ENCODE data around the gene TBXAS1.

Gene TBXAS1

DNA sequence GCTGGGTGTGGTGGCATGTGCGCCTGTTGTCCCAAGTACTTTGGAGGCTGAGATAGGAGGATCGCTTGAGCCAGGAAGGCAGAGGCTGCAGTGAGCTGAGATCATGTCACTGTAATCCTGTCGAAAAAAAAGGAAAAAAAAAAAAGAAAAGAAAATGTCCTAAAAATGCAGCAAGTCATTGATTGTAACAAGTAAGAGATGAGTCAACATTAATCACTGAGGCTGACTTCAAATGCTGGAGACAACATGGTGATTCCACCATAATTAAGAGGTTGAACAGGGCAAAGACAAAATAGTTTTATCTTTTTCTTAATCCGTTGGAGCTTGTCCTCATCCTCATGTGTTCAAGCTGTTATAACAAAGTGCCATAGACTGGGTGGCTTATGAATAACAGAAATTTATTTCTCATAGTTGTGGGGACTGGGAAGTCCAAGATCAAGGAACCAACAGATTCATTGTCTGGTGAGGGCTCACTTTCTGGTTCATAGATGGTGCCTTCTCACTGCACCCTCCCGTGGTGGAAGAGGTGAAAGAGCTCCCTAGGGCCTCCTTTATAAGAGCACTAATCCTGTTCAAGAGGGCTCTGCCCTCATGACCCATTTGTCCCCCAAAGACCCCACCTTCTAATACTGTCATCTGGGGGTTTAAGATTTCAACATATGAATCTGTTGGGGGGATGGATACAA is 60.3 kb downstream of the TBXAS1 start:
- H3K27ac ChIP-seq: no peak overlapping the region
- TF ChIP-seq, protein P1, sequence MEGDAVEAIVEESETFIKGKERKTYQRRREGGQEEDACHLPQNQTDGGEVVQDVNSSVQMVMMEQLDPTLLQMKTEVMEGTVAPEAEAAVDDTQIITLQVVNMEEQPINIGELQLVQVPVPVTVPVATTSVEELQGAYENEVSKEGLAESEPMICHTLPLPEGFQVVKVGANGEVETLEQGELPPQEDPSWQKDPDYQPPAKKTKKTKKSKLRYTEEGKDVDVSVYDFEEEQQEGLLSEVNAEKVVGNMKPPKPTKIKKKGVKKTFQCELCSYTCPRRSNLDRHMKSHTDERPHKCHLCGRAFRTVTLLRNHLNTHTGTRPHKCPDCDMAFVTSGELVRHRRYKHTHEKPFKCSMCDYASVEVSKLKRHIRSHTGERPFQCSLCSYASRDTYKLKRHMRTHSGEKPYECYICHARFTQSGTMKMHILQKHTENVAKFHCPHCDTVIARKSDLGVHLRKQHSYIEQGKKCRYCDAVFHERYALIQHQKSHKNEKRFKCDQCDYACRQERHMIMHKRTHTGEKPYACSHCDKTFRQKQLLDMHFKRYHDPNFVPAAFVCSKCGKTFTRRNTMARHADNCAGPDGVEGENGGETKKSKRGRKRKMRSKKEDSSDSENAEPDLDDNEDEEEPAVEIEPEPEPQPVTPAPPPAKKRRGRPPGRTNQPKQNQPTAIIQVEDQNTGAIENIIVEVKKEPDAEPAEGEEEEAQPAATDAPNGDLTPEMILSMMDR (conservative IDR thresholded peaks at IDR 0.05): no peak
- no peak for TF ChIP-seq ZFX (IDR thresholded peaks at IDR 0.05)

DNA sequence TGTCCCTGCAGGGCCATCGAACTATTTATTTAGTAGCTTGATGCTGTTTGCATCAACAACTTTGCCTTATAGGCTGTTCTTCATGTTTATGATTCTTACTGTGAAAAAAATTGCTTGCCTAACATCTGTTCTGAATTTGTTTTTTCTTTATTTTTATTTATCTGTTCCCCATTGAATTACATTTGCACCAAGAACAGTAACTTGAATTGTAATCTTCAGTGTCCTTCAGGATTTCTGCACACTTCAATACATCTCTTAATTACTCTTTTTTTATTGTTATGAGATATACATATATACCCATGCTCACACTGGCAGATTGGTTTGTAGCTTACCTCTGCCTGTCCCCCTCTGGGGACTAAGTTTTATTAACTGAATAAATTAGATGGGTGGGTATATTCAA is 64.4 kb downstream of the TBXAS1 start:
- H3K27ac ChIP-seq: no peak overlapping the region
- no peak for TF ChIP-seq ZFX (IDR thresholded peaks at IDR 0.05)
- TF ChIP-seq, protein P1 (conservative IDR thresholded peaks at IDR 0.05): no peak

GRCh38 chr7:139893999-139894398 is 64.9 kb downstream of the TBXAS1 start:
- TF ChIP-seq, protein P1 (conservative IDR thresholded peaks at IDR 0.05): no peak
- no peak for TF ChIP-seq ZFX (IDR thresholded peaks at IDR 0.05)
- no peak overlapping the region for H3K27ac ChIP-seq

GRCh38 chr7:139895141-139895829 is 66.2 kb downstream of the TBXAS1 start:
- H3K27ac ChIP-seq: no peak overlapping the region
- TF ChIP-seq, protein P1 (conservative IDR thresholded peaks at IDR 0.05): no peak
- no peak for TF ChIP-seq ZFX (IDR thresholded peaks at IDR 0.05)

DNA sequence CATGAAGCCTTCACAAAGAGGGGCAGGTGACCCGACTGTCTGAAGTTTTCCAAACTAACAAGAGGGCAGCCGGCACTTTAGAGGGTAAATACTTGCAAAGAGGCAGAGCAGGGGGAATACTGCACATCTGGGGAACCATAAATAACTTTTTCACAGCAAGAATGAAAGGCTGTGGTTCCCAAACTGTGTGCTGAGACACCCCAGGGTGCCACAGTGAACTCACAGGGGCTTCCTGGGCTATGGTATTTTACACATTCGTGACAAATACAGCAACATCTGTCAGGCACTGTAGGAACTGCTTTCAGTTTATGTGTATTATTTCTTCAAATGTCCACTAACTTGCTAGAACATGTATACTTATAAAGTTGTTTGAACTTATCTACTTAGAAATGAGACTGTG is 67.2 kb downstream of the TBXAS1 start:
- no peak for TF ChIP-seq ZFX (IDR thresholded peaks at IDR 0.05)
- TF ChIP-seq, protein P1 (conservative IDR thresholded peaks at IDR 0.05): no peak
- H3K27ac ChIP-seq: no peak overlapping the region

- H3K27ac ChIP-seq: no peak overlapping the region
- TF ChIP-seq, protein P1 (conservative IDR thresholded peaks at IDR 0.05): no peak
- no peak for TF ChIP-seq ZFX (IDR thresholded peaks at IDR 0.05)
These were observed 67.8 kb downstream of the TBXAS1 start for GRCh38 chr7:139896831-139897230.

DNA sequence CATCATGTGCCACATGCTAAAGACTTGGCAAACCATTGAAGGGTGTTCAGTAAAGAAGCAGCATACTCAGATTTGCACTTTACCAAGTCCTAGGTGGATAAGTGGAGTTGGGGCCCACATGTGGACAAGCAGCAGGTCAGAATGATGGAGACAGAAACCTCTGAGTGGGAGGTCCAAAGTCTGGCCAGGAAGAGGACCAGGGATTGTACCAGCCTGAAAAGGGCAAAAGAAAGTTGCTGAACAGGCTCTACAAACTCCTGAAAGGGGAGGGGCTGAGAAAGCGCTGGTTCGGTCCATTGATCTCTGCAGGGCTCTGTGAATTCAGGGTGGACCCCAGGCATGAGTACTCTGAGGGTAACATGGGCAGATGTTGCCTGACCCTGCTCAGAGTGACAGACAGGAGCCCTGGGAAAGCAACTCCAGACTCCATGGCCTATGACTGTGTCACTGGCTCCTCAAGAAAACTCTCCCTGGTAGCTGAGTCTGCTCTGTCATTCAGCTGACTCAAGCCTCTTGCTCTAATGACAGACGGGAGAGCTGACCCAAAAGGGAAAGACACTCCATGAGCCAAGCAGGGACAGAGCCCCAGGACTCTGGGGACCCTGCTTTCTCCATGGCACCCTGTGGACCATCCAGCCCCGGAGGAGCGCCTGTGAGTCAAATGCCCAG is 68.5 kb downstream of the TBXAS1 start:
- H3K27ac ChIP-seq: no peak overlapping the region
- TF ChIP-seq, protein P1 (conservative IDR thresholded peaks at IDR 0.05): no peak
- no peak for TF ChIP-seq ZFX (IDR thresholded peaks at IDR 0.05)
